ENCODE results near the gene INVS. TPM values are rescaled to one million over a fixed set of nuclear protein-coding genes. Genes with fewer than 3 reads are reported as not detected.

The INVS gene
- total RNA-seq, 2 experiments from 2014 or later, result 30.7 to 36.7 TPM

GRCh38 chr9:100211476-100211875, 112.4 kb downstream of the INVS start:
- Histone ChIP-seq H3K9me3 (ENCODE audit: low read length) (no peaks in the 10 kb centered on the region; the same call in 1 of the 2 replicates), H3K9me2 (ENCODE audit: insufficient read depth, low read length) (no peaks in the 10 kb centered on the region), H3K79me2 (ENCODE audit: insufficient read depth, low read depth, low read length) (no peaks in the 10 kb centered on the region), H3K4me2 (ENCODE audit: low read length) (no peak overlapping the region), H3K4me1 (ENCODE audit: insufficient read depth, low read length, poor library complexity, severe bottlenecking) (peaks cover 6% of the 10 kb centered on the region), H4K20me1 (ENCODE audit: insufficient read depth, low read length) (no peaks in the 10 kb centered on the region), H2AFZ (ENCODE audit: low read length) (no peak overlapping the region), H3K4me3 (ENCODE audit: low read depth, low read length, poor library complexity, severe bottlenecking) (no peak overlapping the region), H3K36me3 (ENCODE audit: insufficient read depth, low read length) (peaks cover 27% of the 10 kb centered on the region), H3K27ac (ENCODE audit: low read depth, low read length, poor library complexity, severe bottlenecking) (no peak overlapping the region)
- no peak for DNase-seq (ENCODE audit: low spot score)
- CTCF ChIA-PET (ENCODE audit: unreplicated experiment), result no interaction called here
- intact Hi-C loops (cut with micrococcal nuclease; ENCODE audit: unreplicated experiment), result no loop called here
- no peak for TF ChIP-seq EZH2phosphoT487 (IDR thresholded peaks at IDR 0.05; ENCODE audit: borderline replicate concordance, low read depth, low read length)
- TF ChIP-seq CTCF (conservative IDR thresholded peaks at IDR 0.05; ENCODE audit: low read length), result no peak
- no TSS peak for BruUV-seq (replicated peaks)
- POLR2A ChIA-PET, result no interaction called here

GRCh38 chr9:100213730-100214477, 114.9 kb downstream of the INVS start:
- peaks cover 10% of the 10 kb centered on the region for H3K4me1 ChIP-seq (ENCODE audit: insufficient read depth, low read length, poor library complexity, severe bottlenecking)
- peaks cover 19% of the 10 kb centered on the region for H3K36me3 ChIP-seq (ENCODE audit: insufficient read depth, low read length)
- no peaks in the 10 kb centered on the region for H4K20me1 ChIP-seq (ENCODE audit: insufficient read depth, low read length)
- no peak overlapping the region for H3K4me3 ChIP-seq (ENCODE audit: low read depth, low read length, poor library complexity, severe bottlenecking)
- no peak overlapping the region for H2AFZ ChIP-seq (ENCODE audit: low read length)
- ChIA-PET POLR2A (interaction anchor here (0.6 kb wide), 1 partner anchor 98 kb away, joined by 4 read pairs; no protein-coding TSS in a partner anchor), CTCF (ENCODE audit: unreplicated experiment) (no interaction called here)
- no peak overlapping the region for H3K27ac ChIP-seq (ENCODE audit: low read depth, low read length, poor library complexity, severe bottlenecking)
- H3K9me2 ChIP-seq (ENCODE audit: insufficient read depth, low read length), result no peaks in the 10 kb centered on the region
- TF ChIP-seq CTCF (conservative IDR thresholded peaks at IDR 0.05; ENCODE audit: low read length) (no peak), EZH2phosphoT487 (IDR thresholded peaks at IDR 0.05; ENCODE audit: borderline replicate concordance, low read depth, low read length) (no peak)
- no TSS peak for BruUV-seq (replicated peaks)
- no peaks in the 10 kb centered on the region for H3K9me3 ChIP-seq (ENCODE audit: low read length)
- DNase-seq (ENCODE audit: low spot score), result no peak
- H3K4me2 ChIP-seq (ENCODE audit: low read length), result no peak overlapping the region
- intact Hi-C loops (cut with micrococcal nuclease; ENCODE audit: unreplicated experiment), result no loop called here
- no peaks in the 10 kb centered on the region for H3K79me2 ChIP-seq (ENCODE audit: insufficient read depth, low read depth, low read length)

GRCh38 chr9:100216178-100216787, 117.2 kb downstream of the INVS start:
- TF ChIP-seq EZH2phosphoT487 (IDR thresholded peaks at IDR 0.05; ENCODE audit: borderline replicate concordance, low read depth, low read length) (no peak), CTCF (conservative IDR thresholded peaks at IDR 0.05; ENCODE audit: low read length) (peak; percentile 93)
- ChIA-PET POLR2A (interaction anchor here (0.6 kb wide), 1 partner anchor 706 kb away, joined by 3 read pairs; no protein-coding TSS in a partner anchor), CTCF (ENCODE audit: unreplicated experiment) (no interaction called here)
- Histone ChIP-seq H3K4me1 (ENCODE audit: insufficient read depth, low read length, poor library complexity, severe bottlenecking) (peaks cover 10% of the 10 kb centered on the region), H3K36me3 (ENCODE audit: insufficient read depth, low read length) (peaks cover 19% of the 10 kb centered on the region), H3K9me2 (ENCODE audit: insufficient read depth, low read length) (no peaks in the 10 kb centered on the region), H3K9me3 (ENCODE audit: low read length) (no peaks in the 10 kb centered on the region), H3K27ac (ENCODE audit: low read depth, low read length, poor library complexity, severe bottlenecking) (no peak overlapping the region), H4K20me1 (ENCODE audit: insufficient read depth, low read length) (no peaks in the 10 kb centered on the region), H2AFZ (ENCODE audit: low read length) (no peak overlapping the region), H3K4me3 (ENCODE audit: low read depth, low read length, poor library complexity, severe bottlenecking) (no peak overlapping the region), H3K79me2 (ENCODE audit: insufficient read depth, low read depth, low read length) (no peaks in the 10 kb centered on the region), H3K4me2 (ENCODE audit: low read length) (no peak overlapping the region)
- DNase-seq (ENCODE audit: low spot score), result peak; percentile 73
- intact Hi-C loops (cut with micrococcal nuclease; ENCODE audit: unreplicated experiment), result loop anchor here (1.0 kb wide), 1 partner anchor 188 kb away; no protein-coding TSS in a partner anchor
- no TSS peak for BruUV-seq (replicated peaks)

All from OCI-LY7 (cell line).